Measurements from ENCODE around the gene SPATA19.

DNA sequence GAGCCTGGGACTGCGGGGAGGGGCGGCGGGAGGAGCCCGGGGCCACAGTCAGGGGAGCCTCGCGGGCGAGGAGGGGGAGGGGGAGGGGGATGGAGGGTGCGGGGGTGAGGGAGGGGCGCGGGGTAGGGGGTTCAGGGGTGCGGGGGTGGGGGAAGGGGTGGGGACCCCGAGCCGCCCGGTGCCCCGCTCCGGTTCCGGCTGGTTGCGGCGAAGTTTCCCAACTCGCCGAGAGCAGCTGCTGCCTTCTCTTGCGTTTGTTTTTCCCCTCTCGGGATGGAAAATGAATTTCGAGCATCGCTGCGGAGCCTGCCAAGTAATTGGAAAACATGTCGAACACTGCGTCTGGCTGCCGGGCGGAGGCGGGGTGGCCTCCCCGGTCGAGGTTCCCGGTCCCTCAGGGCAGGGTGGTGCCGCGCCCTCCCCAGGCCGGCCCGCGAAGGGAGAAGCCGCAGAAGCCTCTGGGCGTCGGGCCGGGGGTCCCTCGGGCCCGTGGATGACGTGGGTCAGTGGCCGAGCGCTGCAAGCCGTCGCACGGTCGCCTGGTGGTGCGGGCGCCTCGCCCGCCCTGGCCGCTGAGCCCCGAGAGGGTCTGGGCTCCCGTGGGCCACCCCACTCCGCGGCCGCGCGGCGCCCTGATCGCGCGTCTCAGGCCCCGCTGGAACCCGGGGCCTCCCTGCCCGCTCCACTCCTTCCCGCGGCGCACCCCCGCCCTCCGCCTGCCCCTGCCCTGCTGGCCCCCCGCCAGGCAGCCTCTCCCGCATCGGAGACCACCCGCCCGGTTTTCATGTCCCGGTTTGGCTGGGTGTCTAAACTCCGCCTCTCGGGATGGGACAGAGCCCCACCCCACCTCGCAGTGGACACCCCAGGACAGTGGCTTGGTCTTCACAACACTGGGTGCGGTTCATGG lies 12.1 kb downstream of the SPATA19 start:
- TF ChIP-seq POLR2AphosphoS5 (IDR thresholded peaks at IDR 0.05; ENCODE audit: low read depth, low read length): no peak
- no peak for TF ChIP-seq POLR2A (IDR thresholded peaks at IDR 0.05; ENCODE audit: low read depth, low read length)
- no peak for TF ChIP-seq SPI1 (IDR thresholded peaks at IDR 0.05; ENCODE audit: low read depth, low read length)
- no peak for TF ChIP-seq TAF1 (IDR thresholded peaks at IDR 0.05; ENCODE audit: low read depth, low read length)

All from GM12891 (cell line).